GM06990 (cell line): Measurements from ENCODE around the gene AHCYL1.
A peak's percentile ranks its signal among the peaks of the same experiment; 100 is the strongest.

Experiments used
- DNase-seq: peaks from one replicate; pipeline ENCODE4 v3.0.0-alpha.2; 2011; ENCODE audit not compliant: insufficient read length; ENCODE audit errors: extremely low read depth
- H3K27me3 ChIP-seq: replicated peaks from 2 replicates; pipeline ENCODE4 v1.6.0; 2011; ENCODE audit warnings: low read length; ENCODE audit not compliant: control insufficient read depth, insufficient read depth
- H3K36me3 ChIP-seq: 2 replicates; pipeline ENCODE4 v1.5.1; 2011; ENCODE audit warnings: low read length; ENCODE audit not compliant: control insufficient read depth, insufficient read depth
- H3K4me3 ChIP-seq: replicated peaks from 2 replicates; pipeline ENCODE4 v1.5.1; 2011; ENCODE audit warnings: low read depth, mild to moderate bottlenecking, control low read depth, low read length
- TF ChIP-seq, protein P1 (sequence below): IDR thresholded peaks from 2 replicates; pipeline ENCODE4 v1.5.1; 2011; ENCODE audit warnings: low read length, control low read depth, mild to moderate bottlenecking, inconsistent platforms; ENCODE audit not compliant: insufficient read depth, poor library complexity, severe bottlenecking

The AHCYL1 gene

GRCh38 chr1:110049801-110050601 lies 65.4 kb downstream of the AHCYL1 start:
- Histone ChIP-seq H3K27me3 (no peaks in the 10 kb centered on the region), H3K36me3 (peaks cover 48% of the 10 kb centered on the region), H3K4me3 (no peak overlapping the region)
- TF ChIP-seq, protein P1, sequence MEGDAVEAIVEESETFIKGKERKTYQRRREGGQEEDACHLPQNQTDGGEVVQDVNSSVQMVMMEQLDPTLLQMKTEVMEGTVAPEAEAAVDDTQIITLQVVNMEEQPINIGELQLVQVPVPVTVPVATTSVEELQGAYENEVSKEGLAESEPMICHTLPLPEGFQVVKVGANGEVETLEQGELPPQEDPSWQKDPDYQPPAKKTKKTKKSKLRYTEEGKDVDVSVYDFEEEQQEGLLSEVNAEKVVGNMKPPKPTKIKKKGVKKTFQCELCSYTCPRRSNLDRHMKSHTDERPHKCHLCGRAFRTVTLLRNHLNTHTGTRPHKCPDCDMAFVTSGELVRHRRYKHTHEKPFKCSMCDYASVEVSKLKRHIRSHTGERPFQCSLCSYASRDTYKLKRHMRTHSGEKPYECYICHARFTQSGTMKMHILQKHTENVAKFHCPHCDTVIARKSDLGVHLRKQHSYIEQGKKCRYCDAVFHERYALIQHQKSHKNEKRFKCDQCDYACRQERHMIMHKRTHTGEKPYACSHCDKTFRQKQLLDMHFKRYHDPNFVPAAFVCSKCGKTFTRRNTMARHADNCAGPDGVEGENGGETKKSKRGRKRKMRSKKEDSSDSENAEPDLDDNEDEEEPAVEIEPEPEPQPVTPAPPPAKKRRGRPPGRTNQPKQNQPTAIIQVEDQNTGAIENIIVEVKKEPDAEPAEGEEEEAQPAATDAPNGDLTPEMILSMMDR: no peak
- no peak for DNase-seq

DNA sequence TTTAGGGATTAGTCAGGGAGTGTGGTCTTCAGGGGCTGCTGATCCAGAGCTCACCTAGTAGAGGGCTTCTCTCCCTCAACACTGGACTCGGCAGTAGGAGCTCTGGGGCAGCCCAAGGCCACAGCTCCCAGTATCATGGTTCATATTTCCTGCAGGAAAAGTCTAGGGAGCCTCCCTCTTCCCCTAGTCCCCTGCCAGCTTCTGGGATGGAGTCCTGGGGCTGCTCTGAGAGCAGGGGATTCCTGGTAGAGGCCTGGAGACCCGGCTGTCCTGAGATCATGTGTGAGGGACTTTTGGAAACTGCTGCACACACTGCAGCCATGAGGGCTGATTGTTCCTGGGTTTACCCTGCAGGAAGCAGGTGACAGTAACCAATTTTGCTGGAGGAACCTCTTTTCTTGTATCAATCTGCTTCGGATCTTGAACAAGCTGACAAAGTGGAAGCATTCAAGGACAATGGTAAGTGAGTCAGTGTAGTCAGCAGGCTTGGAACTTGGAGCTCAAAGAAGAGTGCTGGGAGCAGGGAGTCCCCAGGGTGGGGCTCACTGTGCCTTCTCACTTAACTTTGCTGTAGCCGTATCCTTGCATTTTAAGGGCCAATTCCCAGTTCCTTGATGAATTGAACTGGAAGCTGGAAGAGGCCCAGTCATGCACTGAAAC lies 66.2 kb downstream of the AHCYL1 start:
- no peaks in the 10 kb centered on the region for H3K27me3 ChIP-seq
- DNase-seq: no peak
- TF ChIP-seq, protein P1: no peak
- no peak overlapping the region for H3K4me3 ChIP-seq
- H3K36me3 ChIP-seq: peaks cover 49% of the 10 kb centered on the region

DNA sequence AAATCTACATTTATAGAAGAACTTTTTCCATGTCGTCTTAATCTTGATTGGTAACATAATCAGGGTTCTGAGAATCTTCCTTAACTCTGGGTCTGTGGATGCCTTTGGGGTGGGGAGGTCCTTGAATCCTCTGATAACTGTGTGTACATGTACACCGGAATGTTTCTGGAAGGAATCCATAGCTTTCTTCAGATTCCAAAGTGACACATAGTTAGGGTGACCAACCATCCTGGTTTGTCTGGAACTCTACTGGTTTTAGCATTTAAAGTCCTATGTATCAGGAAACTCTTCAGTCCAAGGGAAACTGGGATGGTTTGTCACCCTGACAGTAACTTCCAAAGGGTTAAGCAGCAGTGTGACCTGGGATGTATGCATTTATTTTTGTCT lies 66.7 kb downstream of the AHCYL1 start:
- no peak for DNase-seq
- Histone ChIP-seq H3K4me3 (no peak overlapping the region), H3K36me3 (peaks cover 49% of the 10 kb centered on the region), H3K27me3 (no peaks in the 10 kb centered on the region)
- TF ChIP-seq, protein P1: no peak

DNA sequence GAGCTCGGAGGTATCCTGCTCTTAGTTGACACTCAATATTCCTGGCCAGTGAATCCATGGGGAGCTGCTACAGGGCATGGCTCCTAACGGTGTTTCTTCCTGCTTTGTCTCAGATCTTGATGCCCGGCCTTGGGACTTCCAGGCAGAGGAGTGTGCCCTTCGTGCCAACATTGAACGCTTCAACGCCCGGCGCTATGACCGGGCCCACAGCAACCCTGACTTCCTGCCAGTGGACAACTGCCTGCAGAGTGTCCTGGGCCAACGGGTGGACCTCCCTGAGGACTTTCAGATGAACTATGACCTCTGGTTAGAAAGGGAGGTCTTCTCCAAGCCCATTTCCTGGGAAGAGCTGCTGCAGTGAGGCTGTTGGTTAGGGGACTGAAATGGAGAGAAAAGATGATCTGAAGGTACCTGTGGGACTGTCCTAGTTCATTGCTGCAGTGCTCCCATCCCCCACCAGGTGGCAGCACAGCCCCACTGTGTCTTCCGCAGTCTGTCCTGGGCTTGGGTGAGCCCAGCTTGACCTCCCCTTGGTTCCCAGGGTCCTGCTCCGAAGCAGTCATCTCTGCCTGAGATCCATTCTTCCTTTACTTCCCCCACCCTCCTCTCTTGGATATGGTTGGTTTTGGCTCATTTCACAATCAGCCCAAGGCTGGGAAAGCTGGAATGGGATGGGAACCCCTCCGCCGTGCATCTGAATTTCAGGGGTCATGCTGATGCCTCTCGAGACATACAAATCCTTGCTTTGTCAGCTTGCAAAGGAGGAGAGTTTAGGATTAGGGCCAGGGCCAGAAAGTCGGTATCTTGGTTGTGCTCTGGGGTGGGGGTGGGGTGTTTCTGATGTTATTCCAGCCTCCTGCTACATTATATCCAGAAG lies 69.2 kb downstream of the AHCYL1 start:
- DNase-seq: peak; percentile 44
- Histone ChIP-seq H3K27me3 (no peaks in the 10 kb centered on the region), H3K36me3 (peaks cover 49% of the 10 kb centered on the region), H3K4me3 (no peak overlapping the region)
- TF ChIP-seq, protein P1: peak; percentile 94

- TF ChIP-seq, protein P1: no peak
- no peak for DNase-seq
- Histone ChIP-seq H3K4me3 (no peak overlapping the region), H3K27me3 (no peaks in the 10 kb centered on the region), H3K36me3 (peaks cover 44% of the 10 kb centered on the region)
These were observed 71.1 kb downstream of the AHCYL1 start for GRCh38 chr1:110055493-110056284.
